HuH-7 (cell line): ENCODE data around the gene FANCD2.
"Not testable (repeated sequence)": the region's sequence is repeated elsewhere in the genome, so short reads cannot be mapped to it uniquely, and the experiment has no call there.

Source experiments
- DNase-seq: peaks from one replicate; pipeline ENCODE4 v3.0.0; 2011; ENCODE audit warnings: low spot score

The FANCD2 gene

GRCh38 chr3:10108091-10108490 lies 81.9 kb downstream of the FANCD2 start, which contains the start of gene FANCD2OS:
TSS of gene FANCD2OS (minus strand) at chr3:10108255. CDS start at chr3:10104774, 3,481 bp downstream.
- DNase-seq: no peak

- peak; percentile 100 for DNase-seq
Observed at GRCh38 chr3:10115326-10116137, 89.3 kb downstream of the FANCD2 start, which contains the start of gene BRK1. TSS of gene BRK1 (plus strand) at chr3:10115675. CDS start at chr3:10115702, 27 bp downstream.

GRCh38 chr3:10116138-10116460 lies 89.9 kb downstream of the FANCD2 start:
- no peak for DNase-seq

- DNase-seq: no peak
Observed at GRCh38 chr3:10116928-10117327, 90.7 kb downstream of the FANCD2 start.

- no peak for DNase-seq
Observed at GRCh38 chr3:10119376-10119775, 93.1 kb downstream of the FANCD2 start.

GRCh38 chr3:10121064-10121463 lies 94.8 kb downstream of the FANCD2 start:
- DNase-seq: no peak

- no peak for DNase-seq
Observed at GRCh38 chr3:10122724-10123123, 96.5 kb downstream of the FANCD2 start.

- not testable (repeated sequence) for DNase-seq
Observed at GRCh38 chr3:10135872-10136271, 109.6 kb downstream of the FANCD2 start.

- no peak for DNase-seq
Observed at GRCh38 chr3:10136426-10137005, 110.3 kb downstream of the FANCD2 start.

GRCh38 chr3:10137178-10137577 lies 110.9 kb downstream of the FANCD2 start:
- DNase-seq: no peak

GRCh38 chr3:10140996-10141546 lies 114.8 kb downstream of the FANCD2 start:
- DNase-seq: no peak

- peak; percentile 49 for DNase-seq
Observed at GRCh38 chr3:10142707-10143560, 116.7 kb downstream of the FANCD2 start.

- no peak for DNase-seq
Observed at GRCh38 chr3:10145685-10146084, 119.4 kb downstream of the FANCD2 start.

- DNase-seq: no peak
Observed at GRCh38 chr3:10149226-10149625, 123.0 kb downstream of the FANCD2 start.

- DNase-seq: no peak
Observed at GRCh38 chr3:10150987-10151386, 124.8 kb downstream of the FANCD2 start.
